HG03342 (cell line): Measurements from ENCODE around the gene CNST.
"Not testable (repeated sequence)": the region's sequence is repeated elsewhere in the genome, so short reads cannot be mapped to it uniquely, and the experiment has no call there.

ENCODE experiments used
- ATAC-seq: cut with Tn5 transposase; IDR thresholded peaks from one replicate; pipeline ENCODE4 v1.9.1; 2021; ENCODE audit warnings: mild to moderate bottlenecking, moderate library complexity; ENCODE audit not compliant: unreplicated experiment

The CNST gene

DNA sequence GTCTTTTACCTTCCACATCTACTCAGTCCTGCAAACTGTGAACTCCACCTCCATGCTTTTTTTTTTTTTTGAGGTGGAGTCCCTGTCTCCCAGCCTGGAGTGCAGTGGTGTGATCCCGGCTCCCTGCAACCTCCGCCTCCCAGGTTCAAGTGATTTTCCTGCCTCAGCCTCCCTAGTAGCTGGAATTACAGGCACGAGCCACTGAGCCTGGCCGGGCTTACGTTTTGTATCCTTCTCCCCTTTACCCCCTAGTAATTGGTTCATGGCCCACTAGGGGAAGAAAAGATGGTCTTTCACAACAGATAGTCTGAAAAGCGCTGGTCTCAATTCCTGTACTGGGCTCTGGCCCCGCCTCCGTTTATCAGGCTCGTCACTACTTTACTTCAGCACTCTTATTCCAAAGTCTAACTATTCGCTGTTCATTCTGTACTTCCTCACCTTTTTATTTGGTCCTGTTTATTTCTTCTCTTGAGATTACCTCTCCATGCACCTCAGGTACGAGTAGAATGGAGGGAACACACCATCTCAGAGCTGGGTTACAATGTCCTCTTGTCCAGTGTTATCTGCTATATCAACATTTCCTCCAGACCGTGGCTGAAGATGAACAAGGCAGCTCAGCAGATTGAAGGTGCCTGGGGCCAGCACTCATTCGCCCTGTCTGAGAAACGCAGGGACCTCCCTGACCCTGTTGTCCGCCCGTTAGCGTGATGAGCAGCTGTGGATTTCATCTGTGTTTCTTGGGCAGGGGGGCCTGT is 16.2 kb downstream of the CNST start:
- no peak for ATAC-seq

DNA sequence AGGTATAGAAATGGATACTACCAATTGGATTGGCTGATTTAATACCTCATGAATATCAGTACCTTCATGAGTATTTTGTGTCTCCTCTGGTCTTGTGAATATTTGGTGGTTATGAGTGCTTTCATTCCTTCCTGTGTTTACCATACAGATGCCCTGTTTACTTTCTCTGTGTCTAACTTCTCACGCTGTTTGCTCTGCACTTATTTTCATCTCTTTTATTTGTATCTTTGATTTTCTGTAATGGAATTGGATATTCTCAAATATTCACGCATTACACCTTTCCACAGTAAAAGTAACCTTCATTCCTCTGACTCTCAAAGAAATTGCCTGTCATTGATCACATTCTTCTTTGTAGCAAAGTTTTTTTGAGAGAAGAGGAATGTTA is 16.8 kb downstream of the CNST start:
- no peak for ATAC-seq

DNA sequence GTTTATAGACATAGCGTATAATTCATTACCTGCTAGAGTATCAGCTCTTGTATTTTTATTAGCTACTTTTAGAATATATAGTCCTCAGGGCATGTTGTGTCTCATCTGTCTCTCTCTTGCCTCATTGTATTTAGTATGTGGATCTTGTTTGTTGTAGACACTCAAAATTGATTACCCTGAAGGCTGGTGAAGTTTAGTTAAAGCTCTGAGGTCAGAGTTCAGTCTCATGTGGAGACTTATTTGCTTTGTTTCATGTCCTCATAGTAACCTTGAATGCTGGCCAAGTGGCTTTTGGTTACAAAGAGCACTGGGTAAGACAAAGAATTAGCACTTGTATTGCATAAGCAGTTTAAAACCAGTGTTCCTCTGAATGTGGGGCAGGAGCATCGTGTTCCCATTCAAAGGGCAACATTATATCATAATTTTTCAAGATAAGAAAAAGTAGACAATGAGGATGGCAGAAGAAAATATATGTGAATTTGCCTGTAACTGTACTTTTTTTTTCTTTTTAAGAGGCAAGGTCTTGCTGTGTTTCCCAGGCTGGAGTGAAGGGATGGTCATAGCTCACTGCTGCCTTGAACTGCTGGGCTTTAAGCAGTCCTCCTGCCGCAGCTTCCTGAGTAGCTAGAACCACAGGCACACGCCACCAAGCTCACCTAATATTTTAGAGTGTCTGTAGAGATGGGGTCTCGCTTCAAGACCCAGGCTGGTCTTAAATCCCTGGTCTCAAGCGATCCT is 17.4 kb downstream of the CNST start:
- ATAC-seq, result no peak

DNA sequence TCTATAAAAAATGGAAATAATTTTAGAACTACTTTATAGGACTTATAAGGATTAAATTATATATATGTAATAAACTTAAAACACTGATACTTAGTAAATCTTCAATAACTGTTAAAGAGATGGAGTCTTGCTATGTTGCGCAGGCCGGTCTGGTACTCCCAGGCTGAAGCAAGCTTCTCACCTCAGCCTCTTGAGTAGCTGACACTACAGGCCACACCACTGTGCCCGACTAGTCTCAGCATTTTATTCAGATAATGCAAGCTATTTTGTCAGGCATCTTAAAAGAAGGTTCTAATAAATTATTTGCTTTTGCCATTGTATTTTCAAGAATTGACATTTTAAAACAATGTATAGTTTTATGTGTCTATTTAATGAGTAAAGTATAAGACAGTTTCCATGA is 20.8 kb downstream of the CNST start:
- ATAC-seq, result no peak

DNA sequence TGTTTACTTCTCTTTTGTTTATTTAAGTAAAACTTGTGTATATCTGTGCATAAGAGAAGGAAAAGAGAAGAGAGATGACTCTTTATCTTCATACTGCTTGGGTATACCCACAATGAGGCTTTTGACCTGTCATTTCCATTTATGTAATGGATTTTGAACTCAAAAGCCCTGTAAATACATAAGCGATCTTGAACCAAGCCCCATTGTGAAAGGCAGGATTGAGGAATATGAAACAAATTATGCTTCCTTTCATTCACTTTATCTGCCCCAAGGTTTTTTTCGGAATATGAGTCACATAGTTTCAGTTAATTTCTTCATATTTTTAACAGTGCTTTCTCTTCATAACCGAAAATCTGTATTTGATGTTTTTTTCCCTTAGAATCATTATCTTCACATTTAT is 21.4 kb downstream of the CNST start:
- no peak for ATAC-seq

DNA sequence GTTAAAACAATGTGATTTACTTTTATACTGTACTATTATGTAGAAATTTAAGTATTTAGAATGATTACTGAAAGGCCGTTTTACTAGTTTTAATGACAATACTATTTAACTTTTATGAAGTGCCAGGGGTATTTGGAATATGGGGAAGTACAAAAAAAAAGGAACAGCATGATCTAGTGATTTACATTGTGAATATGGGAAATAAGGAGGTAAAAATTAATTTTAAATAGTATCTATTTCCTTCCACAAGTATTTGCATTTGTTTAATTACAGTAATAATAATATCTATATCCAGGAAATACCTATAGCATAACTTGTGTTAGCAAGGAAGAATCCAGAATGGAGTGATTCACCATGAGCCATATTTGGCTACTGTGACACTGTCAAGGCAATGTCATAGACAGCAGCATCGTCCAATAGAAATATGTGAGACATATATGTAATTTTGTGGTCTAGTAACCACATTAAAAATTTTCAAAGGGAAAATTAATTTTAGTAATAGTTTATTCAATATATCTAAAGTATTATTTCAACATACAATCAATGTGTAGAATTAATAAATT is 22.0 kb downstream of the CNST start:
- no peak for ATAC-seq

DNA sequence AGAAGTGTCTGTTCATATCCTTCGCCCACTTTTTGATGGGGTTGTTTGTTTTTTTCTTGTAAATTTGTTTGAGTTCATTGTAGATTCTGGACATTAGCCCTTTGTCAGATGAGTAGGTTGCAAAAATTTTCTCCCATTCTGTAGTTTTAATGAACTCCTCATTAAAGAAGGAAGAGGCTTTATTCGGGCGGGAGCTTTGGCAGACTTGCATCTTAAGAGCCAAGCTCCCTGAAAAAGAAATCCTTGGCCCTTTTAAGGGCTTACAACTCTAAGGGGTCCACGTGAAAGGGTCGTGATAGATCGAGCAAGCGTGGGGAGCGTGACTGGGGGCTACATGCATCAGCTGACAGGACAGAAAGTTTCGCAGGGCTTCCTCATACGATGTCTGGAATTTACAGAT is 23.7 kb downstream of the CNST start:
- not testable (repeated sequence) for ATAC-seq

DNA sequence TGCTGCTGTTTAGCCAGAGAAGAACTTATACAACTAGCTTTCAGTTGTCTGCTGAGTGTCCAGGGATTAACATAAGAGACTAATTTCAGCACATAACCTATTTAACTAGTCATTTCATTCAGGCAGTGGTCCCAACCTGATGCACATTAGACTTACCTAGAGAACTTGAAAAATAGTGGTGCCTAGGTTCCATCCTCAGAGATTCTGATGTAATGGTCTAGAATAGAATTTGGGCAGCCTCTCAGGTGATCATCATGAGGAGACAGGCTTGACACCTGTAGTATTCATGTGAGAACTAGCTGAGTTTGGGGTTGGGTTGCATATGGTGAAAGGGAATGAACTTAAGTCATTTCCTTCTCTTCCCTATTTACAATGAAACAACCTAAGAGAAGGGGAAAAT is 24.8 kb downstream of the CNST start:
- ATAC-seq, result peak; percentile 43

DNA sequence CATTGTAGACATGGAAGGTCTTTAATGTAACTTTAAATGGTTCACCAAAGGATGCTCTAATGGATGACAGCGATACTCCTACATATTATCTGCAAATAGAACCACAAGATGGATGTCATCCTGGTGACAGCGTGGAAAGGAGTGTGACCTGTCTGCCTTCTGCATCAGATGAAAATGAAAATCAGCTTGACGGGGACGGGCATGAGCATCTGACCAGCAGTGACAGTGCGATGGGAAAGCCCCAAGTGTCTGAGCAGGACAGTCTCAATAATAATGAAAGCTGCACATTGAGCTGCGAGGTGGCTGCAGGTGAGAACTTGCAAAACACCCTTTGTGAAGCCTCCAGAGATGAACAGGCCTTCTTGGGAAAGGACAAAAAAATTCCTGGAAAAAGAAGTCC is 25.2 kb downstream of the CNST start:
- peak; percentile 92 for ATAC-seq

DNA sequence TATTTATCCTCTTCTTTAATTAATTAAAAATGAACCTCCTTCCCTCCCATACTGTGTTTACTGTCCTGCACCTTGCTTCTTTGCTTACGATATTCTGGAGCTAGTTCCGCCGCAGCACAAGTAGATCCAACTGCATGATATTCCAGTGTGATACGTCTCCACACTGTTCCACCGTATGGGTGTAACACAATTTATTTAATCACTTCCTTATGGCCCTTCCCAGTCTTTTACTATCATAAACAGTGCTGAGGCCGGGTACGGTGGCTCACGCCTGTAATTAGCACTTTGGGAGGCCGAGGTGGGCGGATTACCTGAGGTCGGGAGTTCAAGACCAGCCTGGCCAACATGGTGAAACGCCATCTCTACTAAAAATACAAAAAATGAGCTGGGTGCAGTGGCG is 25.7 kb downstream of the CNST start:
- ATAC-seq, result no peak

DNA sequence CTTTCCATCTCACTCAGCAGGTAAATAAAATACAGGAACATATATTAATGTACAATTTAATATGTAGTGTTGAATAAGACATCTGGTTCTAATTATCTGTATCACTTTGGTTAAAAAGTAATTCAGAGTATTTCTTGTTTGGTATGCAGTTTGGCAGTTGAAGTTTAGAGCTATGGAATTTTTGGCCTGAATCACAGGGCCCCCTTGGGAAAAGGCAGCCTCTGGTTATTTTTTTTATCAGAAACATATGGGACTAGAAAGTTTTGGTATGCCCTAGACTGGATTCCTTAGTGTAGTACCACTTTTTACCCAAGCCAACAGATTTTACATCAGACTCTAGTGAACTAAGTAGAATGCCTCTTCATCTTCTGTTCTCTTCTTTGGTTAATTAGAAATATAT is 26.4 kb downstream of the CNST start:
- no peak for ATAC-seq

DNA sequence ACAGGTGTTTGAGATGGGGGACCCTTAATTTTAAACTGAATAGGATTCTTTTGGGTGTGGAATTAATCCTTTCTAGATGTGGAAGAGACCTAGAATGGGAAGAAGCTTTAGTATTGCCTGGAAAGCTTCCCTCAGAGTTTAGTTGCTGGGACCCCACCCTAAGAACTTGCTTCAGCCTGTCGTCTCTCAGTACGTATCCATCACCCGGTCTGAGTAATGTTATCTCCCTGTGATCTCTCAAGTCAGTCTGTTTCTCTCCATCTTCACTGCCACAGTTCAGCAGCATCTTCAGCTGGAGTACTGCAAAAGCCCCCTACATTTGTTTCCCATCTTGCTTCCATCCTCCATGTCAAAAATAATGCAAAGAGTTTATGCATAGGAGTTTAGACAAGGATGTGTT is 28.9 kb downstream of the CNST start:
- no peak for ATAC-seq

DNA sequence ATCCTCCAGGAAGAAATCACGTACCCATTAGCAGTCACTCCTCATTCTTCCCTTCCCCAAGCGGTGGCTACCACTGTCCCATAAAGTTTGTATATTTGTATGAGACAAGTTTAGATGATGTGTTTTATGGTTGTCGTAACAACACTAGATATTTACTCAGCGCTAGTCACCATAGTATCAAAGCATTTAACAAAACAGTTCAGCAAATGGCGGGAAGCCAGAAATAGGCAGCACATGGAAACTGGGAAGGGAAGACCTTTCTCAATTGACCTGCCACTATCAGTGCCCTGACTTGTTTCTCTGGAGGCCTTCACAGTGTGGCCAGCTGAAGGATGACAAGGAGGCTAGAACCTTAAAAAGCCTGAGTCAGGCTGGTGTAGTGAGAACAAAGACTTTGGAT is 31.1 kb downstream of the CNST start:
- no peak for ATAC-seq

DNA sequence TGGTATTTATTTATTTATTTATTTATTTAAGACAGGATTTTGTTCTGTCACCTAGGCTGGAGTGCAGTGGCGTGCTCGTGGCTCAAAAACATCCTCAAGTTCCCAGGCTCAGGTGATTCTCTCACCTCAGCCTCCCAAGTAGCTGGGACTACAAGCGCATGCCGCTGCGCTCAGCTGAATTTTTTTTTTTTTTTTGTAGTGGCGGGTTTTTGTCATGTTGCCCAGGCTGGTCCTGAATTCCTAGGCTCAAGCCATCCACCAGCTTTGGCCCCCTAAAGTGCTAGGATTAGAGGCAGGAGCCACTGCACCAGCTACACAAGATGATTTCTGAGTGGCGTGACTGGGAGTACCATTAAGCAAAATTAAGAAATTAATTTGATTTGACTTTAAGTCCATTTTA is 31.7 kb downstream of the CNST start:
- no peak for ATAC-seq

DNA sequence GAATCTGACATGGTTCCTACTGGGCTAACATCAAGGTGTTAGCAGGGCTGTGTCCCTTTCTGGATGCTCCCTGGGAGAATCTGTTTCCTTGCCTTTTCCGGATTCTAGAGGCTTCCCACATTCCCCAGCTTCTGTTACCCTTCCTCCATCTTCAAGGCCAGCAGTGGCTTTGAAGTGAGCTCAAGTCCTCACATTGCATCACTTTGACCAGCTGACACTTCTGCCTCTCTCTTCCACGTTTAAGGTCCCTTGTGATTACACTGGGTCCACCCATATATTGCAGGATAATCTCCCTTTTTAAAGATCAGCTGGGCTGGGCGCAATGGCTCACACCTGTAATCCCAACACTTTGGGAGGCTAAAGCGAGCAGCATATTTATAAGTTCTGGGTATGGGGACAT is 33.1 kb downstream of the CNST start:
- ATAC-seq, result no peak

DNA sequence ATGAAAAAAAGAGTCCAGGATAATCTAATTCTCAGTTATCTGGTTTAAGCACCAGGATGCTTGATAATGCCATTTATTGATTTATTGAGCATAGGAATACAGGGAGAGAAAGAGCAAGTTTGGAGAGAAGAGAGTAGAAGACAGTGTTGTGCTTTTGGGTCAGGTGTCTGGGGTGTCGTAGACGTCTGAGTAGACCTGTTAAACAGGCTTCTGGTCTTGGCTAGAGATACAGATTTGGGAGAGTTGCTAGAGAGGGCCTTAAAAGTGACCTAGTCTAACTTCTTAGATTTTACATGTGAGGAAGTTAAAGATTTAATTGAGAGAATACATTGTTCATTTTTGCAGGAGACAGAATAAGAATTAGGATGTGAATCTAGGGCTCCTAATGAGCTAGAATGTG is 34.3 kb downstream of the CNST start:
- ATAC-seq, result no peak

DNA sequence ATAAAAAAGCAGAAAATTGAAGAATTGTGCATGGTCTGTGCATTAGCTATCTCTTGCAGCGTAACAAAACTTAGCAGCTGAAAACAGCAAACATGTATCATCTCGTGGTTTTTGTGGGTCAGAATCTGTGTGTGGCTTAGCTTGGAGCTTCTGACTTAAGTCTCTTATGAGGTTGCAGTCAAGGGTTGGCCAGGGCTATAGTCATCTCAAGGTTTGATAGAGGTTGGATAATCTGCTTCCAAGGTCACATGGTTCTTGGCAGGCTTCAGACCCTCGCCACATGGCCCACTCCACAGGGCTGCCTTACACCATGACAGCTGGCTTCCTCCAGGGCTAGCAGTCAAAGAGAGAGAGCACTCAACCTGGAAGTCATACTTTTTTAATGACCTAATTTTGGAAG is 35.9 kb downstream of the CNST start:
- ATAC-seq, result no peak

DNA sequence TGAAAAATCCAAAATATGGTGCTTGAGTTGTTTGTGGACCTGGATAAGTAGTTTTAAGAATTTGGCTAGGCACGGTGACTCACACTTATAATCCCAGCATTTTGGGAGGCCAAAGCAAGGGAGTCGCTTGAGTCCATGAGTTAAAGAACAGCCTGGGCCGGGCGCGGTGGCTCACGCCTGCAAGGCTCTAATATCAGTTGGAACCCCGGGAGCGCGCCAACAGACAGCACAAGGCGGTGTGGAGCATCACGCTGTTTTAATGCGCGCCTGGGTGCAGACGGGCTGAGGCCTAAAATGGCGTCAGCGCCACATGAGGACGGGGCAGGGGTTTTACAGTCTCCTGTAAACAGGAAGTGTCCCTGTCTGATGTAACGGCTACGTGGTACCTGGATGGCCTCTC is 39.0 kb downstream of the CNST start:
- not testable (repeated sequence) for ATAC-seq

DNA sequence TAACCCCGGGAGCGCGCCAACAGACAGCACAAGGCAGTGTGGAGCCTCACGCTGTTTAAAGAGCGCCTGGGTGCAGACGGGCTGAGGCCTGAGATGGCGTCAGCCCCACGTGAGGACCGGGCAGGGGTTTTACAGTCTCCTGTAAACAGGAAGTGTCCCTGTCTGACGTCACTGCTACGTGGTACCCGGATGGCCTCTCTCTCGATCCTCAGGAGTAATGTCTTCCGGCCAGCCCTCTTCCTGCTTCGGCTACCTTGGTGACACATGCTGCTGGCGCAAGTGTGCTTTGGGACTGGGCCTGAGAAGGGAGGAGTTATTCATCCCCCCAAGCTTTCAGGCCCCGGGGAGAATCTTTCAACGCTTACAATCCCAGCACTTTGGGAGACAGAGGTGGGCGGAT is 41.2 kb downstream of the CNST start:
- no peak for ATAC-seq

DNA sequence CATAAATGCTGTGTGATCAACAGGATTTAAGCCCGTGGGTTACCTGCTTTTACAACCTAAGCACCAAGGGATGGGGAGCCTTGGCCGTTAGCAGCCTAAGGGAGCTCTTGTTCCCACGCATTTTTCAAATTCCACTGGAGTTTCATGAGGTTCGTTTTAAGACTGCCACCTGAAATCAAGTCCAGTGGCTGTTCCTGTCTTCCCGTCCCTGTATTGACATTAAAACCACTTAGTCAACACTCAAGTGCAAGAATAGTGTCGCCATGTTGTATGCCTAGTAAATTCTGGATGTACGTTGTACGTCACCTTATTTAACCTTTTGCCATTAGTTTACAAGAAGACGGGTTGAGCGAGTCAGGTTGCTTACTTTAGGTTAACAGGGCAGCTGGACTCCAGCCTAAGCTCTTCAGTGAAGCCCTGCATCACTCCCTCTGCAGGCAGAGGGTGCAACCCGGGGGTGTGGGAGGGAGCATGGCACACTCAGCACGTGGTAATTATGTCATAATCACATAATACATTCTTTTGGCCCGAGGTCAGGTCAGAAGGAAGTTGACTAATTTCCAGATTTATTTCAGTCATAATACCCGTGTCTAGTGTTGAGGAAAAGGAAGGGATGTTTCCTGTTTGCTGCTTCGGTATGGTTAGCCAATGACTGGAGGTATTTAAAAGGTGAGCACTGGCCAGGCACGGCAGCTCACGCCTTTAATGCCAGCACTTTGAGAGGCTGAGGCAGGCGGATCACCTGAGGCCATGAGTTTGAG is 42.5 kb downstream of the CNST start:
- ATAC-seq, result peak; percentile 74

DNA sequence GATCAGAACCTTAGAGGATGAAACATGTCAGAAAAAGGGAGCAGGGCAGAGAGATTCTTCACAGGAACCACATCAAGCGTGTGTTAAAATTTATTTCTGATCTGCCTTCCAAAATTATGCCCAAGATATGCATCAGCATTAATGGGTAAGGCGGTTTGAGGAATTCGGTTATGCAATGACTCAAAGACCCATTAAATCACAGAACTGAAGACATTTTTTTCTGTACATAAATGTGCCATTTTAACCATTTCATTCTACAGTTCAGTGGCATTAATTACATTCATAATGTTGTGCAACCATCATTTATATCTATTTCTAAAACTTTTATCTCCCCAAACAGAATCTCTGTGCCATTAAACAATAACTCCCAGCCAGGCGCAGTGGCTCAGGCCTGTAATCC is 43.4 kb downstream of the CNST start:
- no peak for ATAC-seq
